Mononuclear cell (primary cell): ENCODE results near the gene CNGB1. TPM values are rescaled to one million over a fixed set of nuclear protein-coding genes. Genes with fewer than 3 reads are reported as not detected.
"Not testable (repeated sequence)": the region's sequence is repeated elsewhere in the genome, so short reads cannot be mapped to it uniquely, and the experiment has no call there.

ENCODE experiments used
- H3K27me3 ChIP-seq: 2 replicates; pipeline ENCODE4 v1.6.0; 2011; ENCODE audit warnings: low read length, control low read depth; ENCODE audit not compliant: insufficient read depth
- H3K4me1 ChIP-seq: 2 replicates; pipeline ENCODE4 v1.5.1; 2011; ENCODE audit warnings: mild to moderate bottlenecking, low read length, control low read depth; ENCODE audit not compliant: insufficient read depth
- H3K4me3 ChIP-seq: 2 replicates; pipeline ENCODE4 v1.5.1; 2011; ENCODE audit warnings: mild to moderate bottlenecking, low read length, moderate library complexity
- H3K9me3 ChIP-seq: 2 replicates; pipeline ENCODE4 v1.5.1; 2011; ENCODE audit warnings: low read depth, mild to moderate bottlenecking, control low read depth, low read length
- total RNA-seq: library from RNA; depleted of rRNA; stranded (reverse); fragments of >200 nt; gene quantifications from one replicate; pipeline ENCODE4 v1.2.3, GENCODE V29; 2012

The CNGB1 gene
- total RNA-seq, 1 donor: not detected

- H3K4me1 ChIP-seq: no peaks in the 10 kb centered on the region
- H3K4me3 ChIP-seq: no peak overlapping the region
- no peaks in the 10 kb centered on the region for H3K27me3 ChIP-seq
- no peaks in the 10 kb centered on the region for H3K9me3 ChIP-seq
Observed at GRCh38 chr16:57956270-57956808, 14.6 kb downstream of the CNGB1 start.

- no peak overlapping the region for H3K4me3 ChIP-seq
- H3K27me3 ChIP-seq: no peaks in the 10 kb centered on the region
- no peaks in the 10 kb centered on the region for H3K4me1 ChIP-seq
- no peaks in the 10 kb centered on the region for H3K9me3 ChIP-seq
Observed at GRCh38 chr16:57955572-57956188, 15.2 kb downstream of the CNGB1 start.

GRCh38 chr16:57953857-57954256 is 17.1 kb downstream of the CNGB1 start:
- H3K27me3 ChIP-seq: no peaks in the 10 kb centered on the region
- H3K4me3 ChIP-seq: no peak overlapping the region
- H3K4me1 ChIP-seq: no peaks in the 10 kb centered on the region
- H3K9me3 ChIP-seq: no peaks in the 10 kb centered on the region

GRCh38 chr16:57952909-57953308 is 18.0 kb downstream of the CNGB1 start:
- no peaks in the 10 kb centered on the region for H3K27me3 ChIP-seq
- no peaks in the 10 kb centered on the region for H3K9me3 ChIP-seq
- H3K4me1 ChIP-seq: no peaks in the 10 kb centered on the region
- H3K4me3 ChIP-seq: no peak overlapping the region

- H3K27me3 ChIP-seq: no peaks in the 10 kb centered on the region
- H3K4me3 ChIP-seq: no peak overlapping the region
- H3K4me1 ChIP-seq: no peaks in the 10 kb centered on the region
- no peaks in the 10 kb centered on the region for H3K9me3 ChIP-seq
Observed at GRCh38 chr16:57951204-57951960, 19.5 kb downstream of the CNGB1 start.

- no peak overlapping the region for H3K4me3 ChIP-seq
- no peaks in the 10 kb centered on the region for H3K4me1 ChIP-seq
- no peaks in the 10 kb centered on the region for H3K27me3 ChIP-seq
- H3K9me3 ChIP-seq: no peaks in the 10 kb centered on the region
Observed at GRCh38 chr16:57950382-57950781, 20.5 kb downstream of the CNGB1 start.

GRCh38 chr16:57949595-57950238 is 21.2 kb downstream of the CNGB1 start:
- Histone ChIP-seq H3K4me3 (no peak overlapping the region), H3K4me1 (no peaks in the 10 kb centered on the region), H3K27me3 (no peaks in the 10 kb centered on the region), H3K9me3 (no peaks in the 10 kb centered on the region)

- Histone ChIP-seq H3K4me1 (no peaks in the 10 kb centered on the region), H3K9me3 (no peaks in the 10 kb centered on the region), H3K4me3 (no peak overlapping the region), H3K27me3 (no peaks in the 10 kb centered on the region)
Observed at GRCh38 chr16:57949013-57949412, 21.9 kb downstream of the CNGB1 start.

GRCh38 chr16:57948027-57948426 is 22.9 kb downstream of the CNGB1 start:
- Histone ChIP-seq H3K9me3 (no peaks in the 10 kb centered on the region), H3K27me3 (no peaks in the 10 kb centered on the region), H3K4me3 (no peak overlapping the region), H3K4me1 (no peaks in the 10 kb centered on the region)

GRCh38 chr16:57947261-57947660 is 23.7 kb downstream of the CNGB1 start:
- Histone ChIP-seq H3K9me3 (no peaks in the 10 kb centered on the region), H3K4me3 (no peak overlapping the region), H3K4me1 (no peaks in the 10 kb centered on the region), H3K27me3 (no peaks in the 10 kb centered on the region)

GRCh38 chr16:57946181-57946801 is 24.6 kb downstream of the CNGB1 start:
- Histone ChIP-seq H3K4me1 (no peaks in the 10 kb centered on the region), H3K4me3 (no peak overlapping the region), H3K27me3 (no peaks in the 10 kb centered on the region), H3K9me3 (no peaks in the 10 kb centered on the region)

GRCh38 chr16:57945740-57946138 is 25.2 kb downstream of the CNGB1 start:
- Histone ChIP-seq H3K27me3 (no peaks in the 10 kb centered on the region), H3K9me3 (no peaks in the 10 kb centered on the region), H3K4me1 (no peaks in the 10 kb centered on the region), H3K4me3 (no peak overlapping the region)

GRCh38 chr16:57944970-57945739 is 25.8 kb downstream of the CNGB1 start:
- no peak overlapping the region for H3K4me3 ChIP-seq
- no peaks in the 10 kb centered on the region for H3K9me3 ChIP-seq
- H3K27me3 ChIP-seq: no peaks in the 10 kb centered on the region
- no peaks in the 10 kb centered on the region for H3K4me1 ChIP-seq

GRCh38 chr16:57943381-57943780 is 27.5 kb downstream of the CNGB1 start:
- not testable (repeated sequence) for H3K4me1 ChIP-seq, H3K27me3 ChIP-seq, H3K9me3 ChIP-seq, H3K4me3 ChIP-seq
